Stimulated activated naive B cell treated with anti-CD40 and anti-IgM and Interleukin-4, amounts not matched to agents 10 μg/mL and 1 μg/mL and 100 μg/mL, for 72 hours (primary cell): ENCODE results near the gene AGBL4.

Experiments
- ATAC-seq, 2 donors: fragments of 150-1000 bp; cut with Tn5 transposase; replicated peaks; 2 replicates each; pipeline ENCODE4 v1.10.0; 2021; ENCODE audit warnings: moderate library complexity in 1 of 2
- DNase-seq: peaks from one replicate; pipeline ENCODE4 v3.0.0; 2021
- H3K27ac Mint-ChIP-seq: one replicate; pipeline ENCODE4 v1.8.0; 2022; ENCODE audit warnings: mild to moderate bottlenecking, mixed read lengths
- H3K27me3 Mint-ChIP-seq, 2 donors: one replicate each; pipeline ENCODE4 v1.8.0; 2022; ENCODE audit warnings: mixed read lengths in 2 of 2
- H3K36me3 Mint-ChIP-seq, 2 donors: one replicate each; pipeline ENCODE4 v1.8.0; 2022; ENCODE audit warnings: mixed read lengths in 2 of 2, mild to moderate bottlenecking in 1 of 2
- H3K4me1 Mint-ChIP-seq, 2 donors: one replicate each; pipeline ENCODE4 v1.8.0; 2022; ENCODE audit warnings: mixed read lengths in 2 of 2, mild to moderate bottlenecking in 1 of 2
- H3K4me3 Mint-ChIP-seq, 2 donors: one replicate each; pipeline ENCODE4 v1.8.0; 2022; ENCODE audit warnings: mild to moderate bottlenecking in 2 of 2, mixed read lengths in 2 of 2, moderate library complexity in 1 of 2
- H3K9me3 Mint-ChIP-seq, 2 donors: one replicate each; pipeline ENCODE4 v1.8.0; 2022; ENCODE audit warnings: mixed read lengths in 2 of 2, mild to moderate bottlenecking in 1 of 2

Gene AGBL4

DNA sequence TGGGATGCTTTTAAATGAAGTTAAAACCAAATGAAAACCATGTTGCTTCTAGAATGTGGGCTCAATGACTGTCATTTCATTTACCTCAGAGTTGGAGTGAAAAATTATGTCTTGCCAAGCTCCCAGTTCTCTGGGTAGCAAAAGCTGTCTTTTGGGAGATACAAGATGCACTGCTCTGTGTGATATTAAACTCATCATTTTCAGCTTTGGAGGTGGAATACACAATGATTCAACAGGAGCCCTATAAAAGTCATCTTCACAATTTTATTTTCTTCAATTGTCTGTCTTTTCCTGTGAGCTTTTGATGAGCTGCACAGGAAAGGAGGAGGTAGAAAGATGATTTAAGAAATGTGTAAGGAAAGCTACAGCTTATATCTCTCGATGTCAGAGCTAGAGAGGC is 1431.4 kb downstream of the AGBL4 start:
- Mint-ChIP-seq H3K4me3 (no peak overlapping the region), H3K36me3 (no peaks in the 10 kb centered on the region), H3K27ac (no peak overlapping the region), H3K9me3 (no peaks in the 10 kb centered on the region), H3K4me1 (no peaks in the 10 kb centered on the region), H3K27me3 (no peaks in the 10 kb centered on the region)
- DNase-seq (no peak), ATAC-seq (no peak)

DNA sequence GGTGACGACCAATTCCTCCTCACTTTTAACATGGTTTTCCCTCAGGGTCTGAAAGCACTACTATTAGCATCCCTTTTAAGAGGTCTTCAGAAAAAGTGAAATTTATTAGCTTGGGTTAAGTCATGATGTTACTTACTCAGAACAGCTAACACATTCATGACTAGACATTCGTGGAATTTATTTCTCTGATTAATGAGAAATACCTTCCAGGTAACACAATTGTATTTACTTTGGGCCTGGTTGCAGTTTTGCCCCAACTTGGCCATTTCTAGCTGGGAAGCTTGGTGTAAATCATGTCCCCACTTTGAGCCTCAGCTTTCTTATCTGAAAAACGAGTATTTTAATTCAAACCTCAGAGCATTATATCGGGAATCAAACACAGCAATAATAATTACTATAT is 1432.6 kb downstream of the AGBL4 start:
- ATAC-seq = no peak
- no peaks in the 10 kb centered on the region for H3K9me3 Mint-ChIP-seq

DNA sequence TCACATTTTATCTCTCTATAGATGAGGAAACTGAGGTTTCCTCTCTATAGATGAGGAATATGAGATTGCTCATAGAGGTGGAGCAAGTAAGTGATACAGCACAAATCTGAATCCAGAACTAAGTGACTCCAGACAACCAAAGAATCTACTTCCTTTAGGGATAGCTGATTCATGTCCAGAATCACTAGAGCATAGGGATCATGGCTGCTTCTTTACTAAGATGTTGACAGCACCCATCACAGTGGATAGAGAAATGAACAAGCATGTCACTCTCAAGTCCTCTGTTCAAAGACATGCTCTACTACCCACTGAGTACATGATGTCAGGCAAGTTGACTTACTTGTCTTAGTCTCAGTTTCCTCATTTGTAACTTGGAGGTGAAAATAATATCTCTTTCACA is 1435.7 kb downstream of the AGBL4 start:
- H3K27ac Mint-ChIP-seq = no peak overlapping the region
- peak in 1 of 2 donors; percentile 27 for ATAC-seq
- no peak for DNase-seq
- no peak overlapping the region for H3K4me3 Mint-ChIP-seq
- no peaks in the 10 kb centered on the region for H3K36me3 Mint-ChIP-seq
- peaks cover 0 to 12% of the 10 kb centered on the region in 2 donors for H3K27me3 Mint-ChIP-seq
- H3K9me3 Mint-ChIP-seq = no peaks in the 10 kb centered on the region
- H3K4me1 Mint-ChIP-seq = no peaks in the 10 kb centered on the region

More for the DNA sequence above, 1432.6 kb downstream of the AGBL4 start:
- no peak overlapping the region for H3K4me3 Mint-ChIP-seq
- H3K27ac Mint-ChIP-seq = no peak overlapping the region
- H3K36me3 Mint-ChIP-seq = no peaks in the 10 kb centered on the region
- no peak for DNase-seq
- H3K4me1 Mint-ChIP-seq = no peaks in the 10 kb centered on the region
- peaks cover 0 to 4% of the 10 kb centered on the region in 2 donors for H3K27me3 Mint-ChIP-seq

DNA sequence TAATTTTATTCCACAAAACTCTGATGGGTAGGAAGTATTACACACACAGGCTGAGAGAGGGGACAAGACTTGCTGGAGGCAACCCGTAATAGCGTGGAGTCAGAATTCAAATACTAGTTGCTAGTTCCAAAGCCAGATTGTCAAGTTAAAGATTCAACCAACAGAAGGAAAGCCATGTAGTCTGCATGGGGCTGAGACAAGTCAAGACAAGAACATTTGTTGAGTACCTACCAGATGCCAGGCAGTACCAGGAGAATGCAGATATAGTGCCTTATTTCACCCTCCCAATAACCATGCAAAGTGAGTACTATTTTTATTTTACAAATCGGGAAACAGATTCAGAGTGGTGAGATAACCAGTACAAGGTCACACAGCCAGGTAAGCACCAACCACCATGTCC is 1441.3 kb downstream of the AGBL4 start:
- no peak overlapping the region for H3K27ac Mint-ChIP-seq

DNA sequence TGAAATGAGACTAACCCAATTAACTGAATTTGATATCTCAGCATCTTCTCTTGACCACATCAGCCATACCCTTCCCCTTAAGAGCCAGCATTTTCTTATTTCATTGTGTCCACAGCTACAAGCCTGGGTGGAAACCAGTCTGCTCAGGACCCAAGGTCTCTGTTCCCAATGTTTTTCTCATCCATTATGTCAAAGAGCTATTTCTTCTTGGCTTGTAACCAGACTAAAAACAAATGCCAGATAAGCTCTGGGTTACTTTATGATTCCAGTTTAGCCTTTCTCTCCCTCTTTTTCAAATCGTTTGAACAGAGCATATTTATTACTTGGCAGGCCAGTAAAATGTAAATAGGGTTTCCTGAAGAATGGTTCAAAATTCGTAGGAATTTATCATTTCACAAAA is 1442.5 kb downstream of the AGBL4 start:
- no peak for ATAC-seq
- H3K9me3 Mint-ChIP-seq = no peaks in the 10 kb centered on the region
- DNase-seq = no peak
- no peaks in the 10 kb centered on the region for H3K36me3 Mint-ChIP-seq
- no peak overlapping the region for H3K27ac Mint-ChIP-seq
- peaks cover 0 to 8% of the 10 kb centered on the region in 2 donors for H3K27me3 Mint-ChIP-seq
- peaks cover 0 to 3% of the 10 kb centered on the region in 2 donors for H3K4me1 Mint-ChIP-seq
- H3K4me3 Mint-ChIP-seq = no peak overlapping the region

More for the DNA sequence above, 1441.3 kb downstream of the AGBL4 start:
- no peak overlapping the region for H3K4me3 Mint-ChIP-seq
- no peak for ATAC-seq
- no peak for DNase-seq
- H3K36me3 Mint-ChIP-seq = no peaks in the 10 kb centered on the region
- H3K9me3 Mint-ChIP-seq = no peaks in the 10 kb centered on the region
- H3K4me1 Mint-ChIP-seq = peaks cover 0 to 3% of the 10 kb centered on the region in 2 donors
- peaks cover 0 to 12% of the 10 kb centered on the region in 2 donors for H3K27me3 Mint-ChIP-seq

DNA sequence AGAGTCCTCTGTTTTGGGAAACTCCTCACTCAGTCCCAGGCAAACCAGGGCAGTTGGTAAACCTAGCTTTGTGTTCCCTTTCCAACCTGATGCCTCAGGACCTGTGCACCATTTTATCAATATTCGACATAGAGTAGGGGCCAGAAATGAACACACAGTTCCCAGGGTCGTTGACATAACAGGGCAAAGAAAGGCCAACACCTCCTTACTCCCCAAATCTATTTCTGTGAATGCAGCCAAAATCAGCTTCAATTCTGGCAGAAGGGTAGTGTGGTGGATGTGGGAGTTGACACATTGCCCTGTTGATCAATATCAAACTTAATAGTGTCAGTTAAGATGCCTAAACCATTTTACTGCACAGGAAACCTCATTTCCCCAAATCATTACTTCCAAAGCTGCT is 1447.2 kb downstream of the AGBL4 start:
- H3K9me3 Mint-ChIP-seq = no peaks in the 10 kb centered on the region
- no peak overlapping the region for H3K4me3 Mint-ChIP-seq
- H3K36me3 Mint-ChIP-seq = no peaks in the 10 kb centered on the region
- no peak for ATAC-seq
- no peak overlapping the region for H3K27ac Mint-ChIP-seq
- DNase-seq = no peak
- peaks cover 6 to 7% of the 10 kb centered on the region in 2 donors for H3K4me1 Mint-ChIP-seq
- peaks cover 5 to 12% of the 10 kb centered on the region in 2 donors for H3K27me3 Mint-ChIP-seq

DNA sequence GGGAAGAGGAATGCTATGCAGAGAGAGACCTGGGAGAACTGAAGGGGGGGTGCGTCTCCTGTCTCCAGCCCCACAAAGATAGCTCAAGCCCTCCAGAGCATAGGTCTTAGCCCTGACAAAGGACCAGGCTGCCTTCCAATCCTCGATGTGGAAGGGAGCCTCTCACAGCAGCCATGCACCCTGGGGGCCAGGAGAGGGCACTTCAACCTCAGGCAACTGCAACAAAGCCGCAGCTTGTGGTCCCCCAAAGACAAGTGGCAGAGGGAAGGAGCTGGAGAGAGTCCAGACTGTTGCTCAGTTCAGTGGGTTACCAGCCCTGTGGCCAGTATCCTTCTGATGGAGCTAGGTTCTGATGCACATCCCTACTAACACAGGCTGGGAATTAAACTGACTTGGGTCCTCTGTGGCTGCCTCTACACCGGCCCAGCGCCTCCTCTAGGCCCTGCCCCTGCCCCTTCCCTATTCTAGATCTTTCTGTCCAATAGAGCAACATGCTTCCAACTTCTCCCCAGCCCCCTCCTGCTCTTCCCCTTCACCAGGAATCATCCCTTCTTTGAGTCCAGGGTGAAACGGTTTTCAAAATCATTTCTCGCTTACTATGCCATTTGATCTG is 1451.0 kb downstream of the AGBL4 start:
- Mint-ChIP-seq H3K4me1 (peaks cover 10 to 12% of the 10 kb centered on the region in 2 donors), H3K27ac (no peak overlapping the region), H3K36me3 (no peaks in the 10 kb centered on the region), H3K27me3 (peaks cover 5 to 16% of the 10 kb centered on the region in 2 donors), H3K4me3 (no peak overlapping the region), H3K9me3 (no peaks in the 10 kb centered on the region)
- DNase-seq = peak; percentile 31
- ATAC-seq = peak; percentile 84 to 88

DNA sequence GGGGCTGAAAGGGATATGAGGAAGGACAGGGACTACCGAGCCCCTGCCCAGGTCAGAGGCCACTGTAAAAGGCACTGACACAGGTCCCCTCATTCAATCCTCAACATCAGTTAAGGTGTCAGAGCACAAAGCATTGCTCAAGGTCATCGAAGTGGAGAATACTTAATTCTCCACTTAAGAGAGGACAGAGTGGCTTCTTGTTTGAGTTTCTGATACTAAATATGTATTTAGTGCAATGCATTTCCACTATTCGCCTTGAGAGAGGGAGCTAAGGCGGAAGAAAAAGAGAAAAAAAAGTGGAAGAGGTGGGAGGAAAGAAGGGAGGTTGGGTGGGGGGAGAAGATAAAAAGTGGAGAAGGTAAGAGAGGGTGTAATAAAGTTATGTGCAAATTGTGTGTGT is 1451.6 kb downstream of the AGBL4 start:
- H3K27me3 Mint-ChIP-seq = peaks cover 5 to 16% of the 10 kb centered on the region in 2 donors
- ATAC-seq (no peak), DNase-seq (no peak)
- peak overlapping the region; percentile 27 for H3K27ac Mint-ChIP-seq
- no peak overlapping the region for H3K4me3 Mint-ChIP-seq
- no peaks in the 10 kb centered on the region for H3K9me3 Mint-ChIP-seq
- H3K4me1 Mint-ChIP-seq = peaks cover 10 to 12% of the 10 kb centered on the region in 2 donors
- H3K36me3 Mint-ChIP-seq = no peaks in the 10 kb centered on the region

DNA sequence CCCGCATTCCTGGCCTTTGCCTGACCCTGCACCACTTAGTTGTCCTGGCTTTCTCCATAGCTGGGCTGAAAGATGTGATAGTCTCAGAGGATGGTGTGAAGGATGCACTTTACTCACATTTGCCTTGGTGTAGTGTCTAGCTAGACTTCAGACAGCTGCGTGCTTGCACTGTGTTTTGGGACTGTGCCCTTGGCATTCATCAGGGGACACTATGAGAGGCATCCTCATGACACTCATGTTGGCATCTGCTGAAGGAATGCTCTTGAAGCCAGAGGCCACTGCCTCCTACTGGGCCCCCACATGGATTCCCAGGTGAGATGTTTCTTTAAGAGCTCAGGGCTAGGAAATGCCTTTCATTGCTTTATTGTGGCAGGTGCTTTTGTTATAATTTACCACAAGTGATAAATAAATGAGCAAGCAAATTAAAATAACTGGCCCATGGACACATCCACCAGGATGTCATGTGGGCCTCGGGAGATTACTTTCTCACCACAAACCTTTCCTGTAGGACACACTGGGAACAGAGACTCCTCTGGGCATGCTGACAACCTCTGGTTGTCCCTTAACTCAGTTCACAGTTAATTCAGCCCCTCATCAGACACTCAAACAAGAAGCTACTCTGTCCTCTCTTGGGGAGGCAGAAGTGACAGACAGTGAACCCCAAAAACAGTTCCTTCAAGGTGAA is 1452.3 kb downstream of the AGBL4 start:
- H3K27me3 Mint-ChIP-seq = peaks cover 5 to 16% of the 10 kb centered on the region in 2 donors
- no peak for DNase-seq
- no peak overlapping the region for H3K4me3 Mint-ChIP-seq
- ATAC-seq = no peak
- H3K36me3 Mint-ChIP-seq = no peaks in the 10 kb centered on the region
- peak overlapping the region; percentile 16 for H3K27ac Mint-ChIP-seq
- no peaks in the 10 kb centered on the region for H3K9me3 Mint-ChIP-seq
- H3K4me1 Mint-ChIP-seq = peaks cover 10 to 12% of the 10 kb centered on the region in 2 donors

DNA sequence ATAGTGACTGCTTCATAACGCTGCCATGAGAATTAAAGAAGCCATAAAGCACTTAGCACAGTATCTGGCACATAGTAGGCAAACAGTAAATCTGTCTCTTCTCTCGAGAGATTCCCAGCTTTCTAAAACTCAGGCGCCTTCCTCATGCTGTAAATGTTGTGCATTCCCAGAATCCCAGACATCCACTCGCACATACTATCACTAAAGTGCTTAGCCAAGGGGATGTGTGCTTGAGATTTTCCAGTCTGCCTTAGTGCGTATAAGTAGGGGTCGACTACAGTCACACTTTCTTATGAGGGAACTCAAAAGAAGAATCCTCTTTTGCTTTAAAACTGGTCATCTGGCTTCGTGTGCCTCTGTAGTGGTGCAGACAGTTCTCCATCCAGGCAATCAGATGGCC is 1453.2 kb downstream of the AGBL4 start:
- H3K9me3 Mint-ChIP-seq = no peaks in the 10 kb centered on the region
- H3K27me3 Mint-ChIP-seq = peaks cover 5 to 13% of the 10 kb centered on the region in 2 donors
- H3K27ac Mint-ChIP-seq = no peak overlapping the region
- H3K4me3 Mint-ChIP-seq = no peak overlapping the region
- ATAC-seq (no peak), DNase-seq (no peak)
- no peaks in the 10 kb centered on the region for H3K36me3 Mint-ChIP-seq
- peaks cover 10 to 12% of the 10 kb centered on the region in 2 donors for H3K4me1 Mint-ChIP-seq

DNA sequence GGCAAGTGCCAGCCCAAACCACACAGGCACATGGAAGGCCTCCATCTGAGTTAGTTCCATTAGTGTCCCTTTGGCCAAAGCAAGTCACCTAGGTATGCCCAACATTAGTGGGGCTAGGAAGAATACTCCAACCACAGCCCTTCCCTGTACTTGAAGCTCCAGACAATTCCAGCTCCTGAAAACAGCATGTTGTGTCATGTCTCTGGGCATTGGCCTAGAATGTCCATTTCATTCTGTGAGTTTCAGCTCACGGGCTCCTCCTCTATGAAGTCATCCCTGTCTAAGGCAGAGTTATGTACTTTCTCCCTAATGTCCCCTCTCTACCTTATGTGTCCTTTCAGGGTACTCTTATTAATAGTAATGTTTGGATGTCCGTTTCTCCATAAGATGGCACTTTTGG is 1455.3 kb downstream of the AGBL4 start:
- Mint-ChIP-seq H3K4me1 (peaks cover 11 to 12% of the 10 kb centered on the region in 2 donors), H3K36me3 (no peaks in the 10 kb centered on the region), H3K9me3 (no peaks in the 10 kb centered on the region), H3K27me3 (peaks cover 7 to 8% of the 10 kb centered on the region in 2 donors), H3K4me3 (no peak overlapping the region), H3K27ac (no peak overlapping the region)
- no peak for ATAC-seq
- no peak for DNase-seq

DNA sequence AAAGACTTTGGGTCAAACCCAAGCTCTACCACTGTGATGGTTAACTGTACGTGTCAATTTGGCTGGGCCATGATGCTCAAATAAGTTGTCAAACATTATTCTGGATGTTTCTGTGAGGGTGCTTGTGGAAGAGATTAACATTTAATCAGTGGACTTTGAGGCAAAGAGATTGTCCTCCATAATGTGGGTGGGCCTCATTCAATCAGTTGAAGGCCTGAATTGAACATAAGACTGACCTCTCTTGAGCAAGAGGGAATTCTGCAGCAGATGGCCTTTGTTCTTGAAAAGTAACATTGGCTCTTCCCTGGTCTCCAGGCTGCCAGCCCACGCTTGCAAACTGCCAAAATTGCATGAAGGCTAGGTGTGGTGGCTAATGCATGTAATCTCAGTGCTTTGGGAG is 1457.3 kb downstream of the AGBL4 start:
- Mint-ChIP-seq H3K4me1 (peaks cover 6 to 10% of the 10 kb centered on the region in 2 donors), H3K27ac (no peak overlapping the region), H3K27me3 (peaks cover 4 to 7% of the 10 kb centered on the region in 2 donors), H3K4me3 (no peak overlapping the region), H3K36me3 (no peaks in the 10 kb centered on the region), H3K9me3 (no peaks in the 10 kb centered on the region)
- no peak for DNase-seq
- no peak for ATAC-seq

DNA sequence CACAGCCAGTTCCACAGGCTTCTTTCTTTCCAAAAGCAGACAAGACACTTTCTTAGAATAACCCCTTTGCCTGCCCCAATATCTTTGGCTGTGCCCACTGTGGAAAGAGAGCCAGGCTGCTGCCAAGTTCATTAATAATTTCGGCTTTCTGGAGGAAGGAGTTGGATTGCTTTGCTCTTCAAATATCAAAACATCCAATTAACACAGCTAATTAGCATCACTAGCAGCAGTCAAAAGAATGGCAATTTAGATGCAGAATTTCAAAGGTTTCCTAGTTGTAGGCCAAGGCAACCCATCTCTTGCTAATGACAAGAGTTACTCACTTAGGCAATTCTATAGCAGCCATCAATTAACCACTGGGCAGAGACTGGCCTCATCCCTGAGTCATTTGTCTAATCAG is 1460.7 kb downstream of the AGBL4 start:
- DNase-seq (no peak), ATAC-seq (no peak)
- Mint-ChIP-seq H3K36me3 (no peaks in the 10 kb centered on the region), H3K27ac (no peak overlapping the region), H3K9me3 (no peaks in the 10 kb centered on the region), H3K27me3 (peaks cover 7 to 23% of the 10 kb centered on the region in 2 donors), H3K4me3 (no peak overlapping the region), H3K4me1 (peaks cover 0 to 4% of the 10 kb centered on the region in 2 donors)

DNA sequence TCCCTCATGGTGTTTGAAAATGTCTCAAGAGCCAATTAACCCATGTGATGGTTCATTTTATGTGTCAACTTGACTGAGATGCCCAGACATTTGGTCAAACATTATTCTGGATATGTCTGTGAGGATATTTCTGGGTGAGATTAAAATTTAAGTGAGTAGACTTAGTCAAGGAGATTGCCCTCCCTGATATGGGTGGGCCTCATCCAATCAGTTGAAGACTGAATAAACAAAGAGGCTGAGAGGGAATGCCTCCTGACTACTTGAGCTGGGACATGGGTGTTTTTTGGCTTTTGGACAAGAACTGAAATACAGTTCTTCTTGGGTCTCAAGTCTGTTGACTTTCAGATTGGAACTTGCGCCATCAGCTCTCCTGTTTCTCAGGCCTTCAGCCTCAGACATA is 1462.3 kb downstream of the AGBL4 start:
- Mint-ChIP-seq H3K9me3 (no peaks in the 10 kb centered on the region), H3K4me1 (peaks cover 0 to 4% of the 10 kb centered on the region in 2 donors), H3K27ac (no peak overlapping the region), H3K4me3 (no peak overlapping the region), H3K36me3 (no peaks in the 10 kb centered on the region), H3K27me3 (peaks cover 7 to 23% of the 10 kb centered on the region in 2 donors)
- no peak for ATAC-seq
- no peak for DNase-seq

DNA sequence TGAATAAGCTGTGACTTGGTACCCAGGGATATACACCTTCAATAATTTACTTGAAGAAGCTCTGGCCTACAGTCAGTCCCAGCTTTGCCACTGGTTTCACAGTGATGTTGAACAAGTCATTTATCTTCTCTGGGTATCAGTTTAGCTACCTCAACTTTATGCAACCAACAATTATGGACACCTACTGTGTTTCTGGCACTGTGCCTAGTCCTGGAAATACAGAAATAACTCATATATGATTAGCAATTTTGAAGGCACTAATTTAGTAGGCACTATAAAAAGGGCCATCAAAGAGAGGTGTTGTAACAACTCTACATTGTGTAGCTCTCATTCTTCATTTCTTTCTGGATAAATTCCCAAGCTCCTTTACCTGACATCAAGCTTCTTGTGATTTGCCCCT is 1463.2 kb downstream of the AGBL4 start:
- H3K9me3 Mint-ChIP-seq = no peaks in the 10 kb centered on the region
- ATAC-seq (no peak), DNase-seq (no peak)
- no peak overlapping the region for H3K27ac Mint-ChIP-seq
- no peaks in the 10 kb centered on the region for H3K36me3 Mint-ChIP-seq
- no peak overlapping the region for H3K4me3 Mint-ChIP-seq
- peaks cover 0 to 4% of the 10 kb centered on the region in 2 donors for H3K4me1 Mint-ChIP-seq
- peaks cover 7 to 23% of the 10 kb centered on the region in 2 donors for H3K27me3 Mint-ChIP-seq
